ENCODE measurements around the gene FNDC3A.

- no peak for TF ChIP-seq CTCF (IDR thresholded peaks at IDR 0.05)
- TF ChIP-seq EZH2 (IDR thresholded peaks at IDR 0.05) = no peak
- no peak for TF ChIP-seq EZH2phosphoT487 (IDR thresholded peaks at IDR 0.05)
Measured at GRCh38 chr13:48961379-48961778, 14.3 kb upstream of the FNDC3A start.

Data from neural progenitor cell (in vitro differentiated cells).